Airway epithelial cell (primary cell): ENCODE measurements around the gene SDHB. TPM values are rescaled to one million over a fixed set of nuclear protein-coding genes. Genes with fewer than 3 reads are reported as not detected.

Experiments used
- total RNA-seq: library from RNA; depleted of rRNA; stranded (reverse); fragments of >200 nt; gene quantifications from 2 replicates; pipeline ENCODE4 v1.2.3, GENCODE V29; 2015

SDHB gene
- total RNA-seq: 140 and 178 TPM in 2 replicates

GRCh38 chr1:17053685-17054410 is at the start of gene SDHB:
Gene SDHB (minus strand): TSS chr1:17054032. CDS start chr1:17054019, 13 bp downstream.

GRCh38 chr1:17011439-17012307 is 42.2 kb downstream of the SDHB start, which contains the start of gene ATP13A2:
Gene ATP13A2 (minus strand): TSS chr1:17011928. CDS start chr1:17011738, 190 bp downstream.

GRCh38 chr1:16980473-16981268 is 73.2 kb downstream of the SDHB start, which contains the start of gene MFAP2:
Gene MFAP2 (minus strand): TSS chr1:16980620. CDS start chr1:16978273, 2,347 bp downstream.

Other genes starting within 250 kb of the SDHB start
- gene RNU1-2, start 158.1 kb downstream of the SDHB start, total RNA-seq: under 0.01 TPM in 2 replicates
- gene CROCC, start 132.1 kb downstream of the SDHB start, total RNA-seq: 16.6 and 38.8 TPM in 2 replicates
- 53.0 and 53.1 TPM in 2 replicates for gene MFAP2, start 73.4 kb downstream of the SDHB start, total RNA-seq
- gene ATP13A2, start 42.1 kb downstream of the SDHB start, total RNA-seq: 91.7 and 98.5 TPM in 2 replicates
- 3.7 and 3.9 TPM in 2 replicates for gene PADI2, start 65.4 kb upstream of the SDHB start, total RNA-seq
- gene PADI1, start 151.1 kb upstream of the SDHB start, total RNA-seq: 7.9 and 12.2 TPM in 2 replicates
- gene PADI3, start 195.1 kb upstream of the SDHB start, total RNA-seq: 2.3 and 3.0 TPM in 2 replicates